ENCODE measurements around the gene FAM43B.

- no peak for TF ChIP-seq TAF1 (IDR thresholded peaks at IDR 0.05; ENCODE audit: borderline replicate concordance, insufficient read depth, low read length)
- no peak for TF ChIP-seq REST (IDR thresholded peaks at IDR 0.05; ENCODE audit: insufficient read depth in 1 of 2, low read depth in 2 of 2, low read length in 2 of 2)
- no peak for TF ChIP-seq POLR2AphosphoS5 (IDR thresholded peaks at IDR 0.05; ENCODE audit: low read depth, low read length)
Observed at GRCh38 chr1:20590306-20590777, 38.0 kb downstream of the FAM43B start.

Data from PFSK-1 (cell line).